Epidermal melanocyte (primary cell): ENCODE measurements around the gene LFNG.
"Not testable (repeated sequence)": the region's sequence is repeated elsewhere in the genome, so short reads cannot be mapped to it uniquely, and the experiment has no call there.

ENCODE experiments used
- DNase-seq: peaks from one replicate; pipeline ENCODE4 v3.0.0; 2011; ENCODE audit warnings: low spot score; ENCODE audit not compliant: insufficient read length

LFNG gene

DNA sequence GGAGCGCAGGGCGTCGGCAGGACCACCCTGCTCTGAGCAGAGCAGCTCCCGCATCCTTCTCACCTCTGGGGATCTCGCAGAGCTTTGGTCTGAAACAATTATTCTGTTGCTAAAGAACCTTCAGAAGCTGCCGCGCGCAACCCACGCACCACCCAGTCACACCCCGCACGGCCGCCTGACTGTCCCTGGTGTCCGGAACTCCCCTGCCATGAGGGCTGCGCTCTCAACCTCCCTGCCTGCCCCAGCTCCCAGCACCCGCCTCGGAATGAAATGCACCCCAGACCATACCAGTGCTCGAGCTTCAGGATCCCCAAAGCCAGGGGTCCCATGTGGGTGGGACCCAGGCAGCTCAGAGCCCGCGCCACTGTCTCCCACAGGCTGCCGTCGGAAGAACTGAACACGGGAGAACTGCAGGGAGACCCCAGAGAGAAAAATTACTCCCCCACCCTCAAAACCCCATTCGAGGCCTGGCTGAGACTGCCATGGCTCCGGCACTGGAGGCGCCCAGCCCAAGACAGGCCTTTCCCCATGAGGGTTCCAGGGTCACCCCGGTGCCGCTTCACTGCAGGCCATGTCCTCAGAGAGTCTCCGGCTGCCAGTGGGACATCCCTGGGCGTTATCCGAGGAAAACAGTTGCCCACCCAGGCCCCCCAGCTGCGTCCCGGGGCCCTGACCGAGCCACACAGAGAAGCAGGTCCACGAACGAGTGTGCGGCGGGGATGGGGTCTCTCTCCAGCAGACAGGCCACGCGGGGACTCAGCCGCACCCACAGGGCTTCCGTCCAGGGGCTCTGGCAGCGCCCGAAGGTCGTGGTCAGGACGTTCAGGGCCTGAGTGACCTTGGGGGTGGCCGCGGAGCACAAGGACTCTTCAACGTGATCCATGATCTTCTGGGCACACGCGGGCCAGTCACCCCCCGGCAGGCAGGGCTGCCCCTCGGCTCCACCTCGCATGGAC lies 23.6 kb downstream of the LFNG start:
- peak; percentile 9 for DNase-seq

GRCh38 chr7:2544541-2545188 lies 25.1 kb downstream of the LFNG start:
- DNase-seq = peak; percentile 1

- no peak for DNase-seq
These were observed 26.3 kb downstream of the LFNG start for GRCh38 chr7:2545746-2546425.

DNA sequence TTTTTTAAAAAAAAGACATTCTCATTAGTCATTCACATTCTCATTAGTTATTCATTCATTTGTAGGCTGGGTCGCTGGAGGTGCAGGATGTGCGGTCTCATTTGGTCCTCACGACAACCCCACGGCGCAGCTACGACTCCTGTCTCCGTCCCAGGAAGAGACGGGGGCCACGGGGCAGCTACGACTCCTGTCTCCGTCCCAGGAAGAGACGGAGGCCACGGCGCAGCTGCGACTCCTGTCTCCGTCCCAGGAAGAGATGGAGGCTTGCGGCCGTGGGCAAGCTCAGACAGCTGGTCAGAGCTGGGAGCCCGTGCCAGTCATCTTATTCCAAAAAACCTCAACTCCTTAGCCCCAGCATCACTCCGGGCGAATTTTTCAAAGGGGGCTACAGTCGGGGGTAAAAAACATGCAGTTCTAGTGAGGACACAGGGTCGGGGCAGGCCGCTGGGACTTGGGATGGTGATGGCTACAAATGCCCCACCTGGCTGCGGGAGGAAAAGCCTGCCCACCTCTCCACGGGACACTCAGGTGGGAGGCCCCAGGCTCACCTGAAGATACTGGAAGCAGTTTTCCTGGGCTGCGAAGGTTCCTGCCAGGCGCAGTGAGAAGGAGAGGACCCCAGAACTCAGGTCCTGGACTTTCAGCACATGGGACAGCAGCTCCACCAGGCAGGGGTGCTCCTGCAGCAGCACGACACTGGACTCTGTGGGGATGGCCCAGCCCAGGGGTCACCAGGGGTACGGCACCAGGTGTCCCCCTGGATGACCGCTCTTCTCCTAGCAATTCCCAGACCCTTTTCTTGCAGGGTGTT lies 27.4 kb downstream of the LFNG start:
- peak; percentile 7 for DNase-seq

DNA sequence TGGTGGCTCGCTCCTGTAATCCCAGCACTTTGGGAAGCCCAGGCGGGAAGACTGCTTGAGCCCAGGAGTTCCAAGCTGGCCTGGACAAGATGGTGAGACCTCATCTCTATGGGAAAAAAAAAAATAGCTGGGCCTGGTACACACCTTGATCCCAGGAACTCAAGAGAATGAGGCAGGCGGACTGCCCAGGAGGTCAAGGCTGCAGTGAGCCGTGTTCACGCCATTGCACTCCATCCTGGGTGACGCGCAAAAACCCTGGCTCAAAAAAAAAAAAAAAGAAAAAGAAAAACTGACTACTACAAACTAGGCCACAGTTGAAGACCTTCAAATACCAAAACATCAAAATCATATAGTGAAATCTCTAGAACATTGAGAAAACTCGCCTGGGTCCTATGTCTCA lies 31.8 kb downstream of the LFNG start:
- no peak for DNase-seq

- DNase-seq = no peak
These were observed 33.5 kb downstream of the LFNG start for GRCh38 chr7:2553108-2553507.

DNA sequence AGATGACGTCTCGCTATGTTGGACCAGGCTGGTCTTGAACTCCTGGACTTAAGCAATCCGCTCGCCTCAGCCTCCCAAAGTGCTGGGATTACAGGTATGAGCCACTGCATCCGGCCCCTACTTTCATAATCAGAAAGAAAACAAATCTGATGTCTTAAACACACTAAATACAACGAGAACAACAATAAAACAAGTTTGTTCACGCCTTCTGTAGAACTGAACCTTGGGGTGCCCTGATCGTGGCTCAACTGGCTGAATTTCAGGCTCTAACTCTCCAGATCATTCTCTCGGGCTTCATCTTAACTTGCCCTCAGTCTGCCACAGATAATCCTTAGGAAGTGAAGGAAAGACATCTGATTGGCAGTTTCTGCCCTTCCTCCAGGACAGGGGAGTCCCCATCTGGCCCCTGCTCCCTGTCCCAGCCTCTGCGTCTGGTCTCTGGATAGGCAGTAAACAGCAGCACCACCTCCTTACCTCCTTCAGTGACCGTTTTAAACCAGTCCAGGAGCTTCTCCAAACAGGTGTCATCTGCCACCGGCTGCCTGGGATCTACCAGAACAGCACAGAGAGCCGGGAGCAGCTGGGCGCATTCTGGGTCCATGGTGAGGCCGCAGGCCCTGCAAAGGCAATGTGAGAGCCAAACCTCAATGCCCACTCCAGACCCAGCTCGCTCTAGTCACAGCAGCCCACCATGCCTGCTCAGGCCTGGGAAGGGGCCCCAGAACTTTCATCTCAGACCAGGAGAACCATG lies 34.4 kb downstream of the LFNG start:
- DNase-seq = no peak

DNA sequence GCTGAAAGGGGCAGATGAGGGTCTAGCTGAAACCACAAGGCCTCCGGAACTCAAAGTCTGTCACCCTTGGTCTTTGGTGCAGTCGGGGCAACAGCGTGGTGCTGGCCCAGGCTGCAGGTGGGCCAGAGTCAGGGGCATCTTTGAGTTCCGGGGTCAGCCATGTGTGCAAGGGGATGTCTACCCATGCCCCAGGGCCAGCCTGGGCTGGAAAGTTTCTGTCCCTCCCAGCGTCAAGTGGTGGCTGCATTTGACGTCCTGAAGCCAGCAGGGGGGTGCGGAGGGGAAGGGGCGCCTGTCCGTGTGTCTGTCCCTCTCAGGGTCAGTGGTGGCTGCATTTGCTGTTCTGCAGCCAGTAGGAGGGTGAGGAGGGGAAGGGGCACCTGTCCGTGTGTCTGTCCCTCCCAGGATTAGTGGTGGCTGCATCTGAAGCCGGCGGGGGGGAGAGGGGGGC lies 35.1 kb downstream of the LFNG start:
- no peak for DNase-seq

DNA sequence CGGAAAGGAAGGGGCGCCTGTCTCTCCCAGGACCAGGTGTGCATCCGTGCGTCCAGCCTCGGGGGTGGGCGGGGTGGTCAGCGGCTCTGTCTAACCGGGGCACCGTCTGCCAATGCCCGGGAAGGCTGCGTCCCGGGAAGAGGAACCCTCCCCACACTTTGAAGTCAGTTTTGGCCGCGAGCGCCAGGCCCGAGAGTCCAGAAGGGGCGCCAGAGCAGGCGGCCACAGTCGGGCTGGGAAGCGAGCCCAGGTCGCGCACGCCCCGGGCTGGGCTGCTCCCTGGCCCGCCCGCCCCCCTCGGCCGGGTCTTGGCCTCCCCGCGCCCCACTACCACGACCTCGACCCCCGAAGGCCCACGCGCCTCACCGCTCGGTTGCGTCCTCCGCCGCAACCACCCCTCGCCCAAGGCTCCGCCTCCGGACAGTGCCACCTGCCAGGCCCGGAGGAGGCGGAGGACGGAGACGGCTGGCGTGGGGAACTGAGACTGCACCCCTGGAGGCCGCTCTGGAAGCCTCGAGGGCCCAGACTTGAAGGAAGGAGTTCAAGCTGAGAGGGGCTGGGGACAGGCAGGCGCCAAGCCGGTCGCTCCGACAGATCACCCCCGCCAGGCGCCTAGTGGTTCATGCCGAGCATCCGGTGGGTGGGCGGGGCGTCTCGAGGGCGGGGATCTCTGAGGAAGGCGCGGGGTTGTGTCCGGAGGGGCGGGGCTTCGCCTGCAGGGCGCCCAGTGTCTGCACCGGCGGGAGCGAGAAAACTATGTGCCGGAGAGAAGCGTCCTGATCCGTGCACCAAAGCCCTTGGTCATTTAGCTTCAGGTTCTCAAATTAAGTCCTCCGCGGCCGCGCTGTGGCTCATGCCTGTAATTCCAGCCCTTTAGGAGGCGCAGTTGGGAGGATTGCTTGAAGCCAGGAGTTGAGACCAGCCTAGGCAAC lies 35.8 kb downstream of the LFNG start, which contains the start of gene BRAT1:
TSS of gene BRAT1 (minus strand) at position 404 of the 932 bp plus-strand sequence. CDS start 1,093 bp downstream, outside the sequence.
- peak; percentile 96 for DNase-seq

DNA sequence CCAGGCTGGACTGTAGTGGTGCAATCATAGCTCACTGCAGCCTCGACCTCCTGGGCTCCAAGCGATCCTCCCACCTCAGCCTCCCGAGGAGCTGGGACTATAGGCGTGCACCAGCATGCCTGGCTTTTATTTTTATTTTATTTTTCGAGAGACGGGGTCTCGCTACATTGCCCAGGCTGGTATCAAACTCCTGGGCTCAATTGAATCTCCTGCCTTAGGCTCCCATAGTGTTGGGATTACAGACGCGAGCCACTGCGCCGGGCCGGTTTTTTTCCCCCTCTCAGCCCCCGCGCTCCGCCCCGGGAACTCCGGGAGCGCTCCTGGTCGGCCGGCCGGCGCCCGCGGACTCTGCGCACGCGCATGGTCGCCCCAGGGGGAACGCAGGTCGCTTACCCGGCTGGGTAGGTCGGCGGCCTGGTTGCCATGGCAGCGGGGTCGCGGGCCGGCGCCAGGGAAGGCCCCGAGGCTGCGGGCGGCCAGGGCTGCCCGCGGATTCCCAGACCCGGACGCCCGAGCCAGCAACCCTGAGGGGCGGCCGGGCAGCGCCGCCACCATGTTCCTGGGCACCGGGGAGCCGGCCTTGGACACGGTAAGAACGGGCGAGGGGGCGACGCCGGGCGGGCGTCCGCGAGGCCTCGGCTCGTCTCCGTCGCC lies 39.2 kb downstream of the LFNG start, which contains the start of gene IQCE:
TSS of gene IQCE (plus strand) at position 351 of the 654 bp plus-strand sequence. CDS start at position 554, 203 bp downstream.
- DNase-seq = peak; percentile 78

GRCh38 chr7:2559283-2559950 lies 39.8 kb downstream of the LFNG start:
- no peak for DNase-seq

GRCh38 chr7:2563955-2564354 lies 44.4 kb downstream of the LFNG start:
- not testable (repeated sequence) for DNase-seq

DNA sequence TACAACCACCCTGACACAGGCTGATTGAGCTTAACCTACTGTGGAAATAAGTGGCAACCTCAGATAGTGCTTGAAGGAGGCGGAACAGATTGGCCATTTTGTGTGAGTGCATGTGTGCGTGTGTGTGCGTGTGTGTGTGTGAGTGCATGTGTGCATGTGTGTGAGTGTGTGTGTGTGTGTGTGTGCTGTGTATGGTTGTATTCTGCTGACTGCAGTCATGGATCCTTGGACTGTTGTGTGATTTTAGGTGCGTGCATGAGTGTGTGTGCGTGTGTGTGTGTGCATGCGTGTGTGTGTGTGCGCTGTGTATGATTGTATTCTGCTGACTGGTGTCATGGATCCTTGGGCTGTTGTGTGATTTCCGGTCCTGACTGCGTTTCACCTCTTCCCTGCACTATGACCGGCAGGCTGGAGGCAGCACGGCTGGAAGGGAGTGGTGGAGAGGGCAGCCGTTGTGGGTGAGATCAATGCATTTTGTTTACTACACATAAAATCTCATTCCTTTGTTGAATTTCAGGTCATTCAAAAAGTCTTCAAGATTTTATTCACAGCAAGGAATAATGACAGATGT lies 45.5 kb downstream of the LFNG start:
- DNase-seq = no peak

- DNase-seq = no peak
These were observed 46.8 kb downstream of the LFNG start for GRCh38 chr7:2566348-2566889.

- DNase-seq = no peak
These were observed 47.5 kb downstream of the LFNG start for GRCh38 chr7:2566890-2567678.

DNA sequence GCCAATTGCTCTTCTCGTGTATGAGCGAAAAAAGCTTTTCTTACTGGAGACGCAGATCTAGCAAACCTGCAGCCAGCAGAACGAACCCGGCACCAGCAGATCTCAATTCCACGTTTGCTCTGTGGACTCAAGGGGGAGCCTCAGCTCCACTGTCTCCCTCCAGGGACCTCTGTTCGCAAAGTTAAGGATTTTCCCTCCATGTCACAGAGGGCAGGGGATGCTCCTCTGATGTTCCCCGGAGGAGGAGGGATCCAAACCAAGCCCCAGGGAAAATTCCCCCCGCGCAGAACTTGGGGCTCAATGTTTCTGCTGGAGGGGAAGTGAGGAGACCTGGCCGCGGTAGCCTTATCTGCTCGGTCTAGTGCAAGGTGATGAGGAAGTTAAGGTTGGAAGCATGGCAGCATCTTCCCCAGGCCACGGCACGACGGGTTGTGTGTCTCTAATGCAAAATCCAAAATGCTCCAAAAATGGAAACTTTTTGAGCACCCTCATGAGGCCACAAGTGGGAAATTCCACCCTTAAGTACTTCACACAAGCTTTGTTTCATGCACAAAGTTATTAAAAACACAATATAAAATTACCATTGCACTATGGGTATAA lies 48.2 kb downstream of the LFNG start:
- DNase-seq = no peak
